Sigmoid colon (tissue), 7 donors: ENCODE results near the gene BAHCC1. TPM values are rescaled to one million over a fixed set of nuclear protein-coding genes. Genes with fewer than 3 reads are reported as not detected.

Source experiments
- DNase-seq: peaks from one replicate; pipeline ENCODE4 v3.0.0-alpha.2; 2019
- H3K27ac ChIP-seq, 4 donors: fragments of 200-600 bp; sonication (generic); one replicate each; pipeline ENCODE4 v1.5.1; 2016 to 2019; ENCODE audit warnings: mild to moderate bottlenecking in 1 of 4
- H3K27me3 ChIP-seq, 3 donors: fragments of 200-600 bp; sonication (generic); one replicate each; pipeline ENCODE4 v1.5.1; 2019; ENCODE audit warnings: mild to moderate bottlenecking in 1 of 3
- H3K36me3 ChIP-seq, 4 donors: fragments of 200-600 bp; sonication (generic); one replicate each; pipeline ENCODE4 v1.5.1; 2016 to 2019
- H3K4me1 ChIP-seq, 4 donors: fragments of 200-600 bp; sonication (generic); one replicate each; pipeline ENCODE4 v1.5.1; 2017 to 2019
- H3K4me3 ChIP-seq, 4 donors: fragments of 200-600 bp; sonication (generic); one replicate each; pipeline ENCODE4 v1.5.1; 2017 to 2019; ENCODE audit warnings: mild to moderate bottlenecking in 2 of 4, moderate library complexity in 1 of 4
- H3K9me3 ChIP-seq, 4 donors: fragments of 200-600 bp in 3 of 4; sonication (generic) in 3 of 4; one replicate each; pipeline versions ENCODE4 v1.5.1 to v1.6.1; 2013 to 2019
- CTCF ChIP-seq, 4 experiments: fragments of 450-650 bp in 3 of 4; fragments of 200-600 bp in 1 of 4; IDR thresholded peaks; one replicate each; pipeline ENCODE4 v1.5.1; 2016 to 2019; ENCODE audit warnings: antibody characterized with exemption in 4 of 4, mild to moderate bottlenecking in 3 of 4, moderate library complexity in 2 of 4
- EP300 ChIP-seq, 4 donors: sonication (generic); formaldehyde crosslinking; IDR thresholded peaks; one replicate each; pipeline ENCODE4 v1.6.1; 2017; ENCODE audit warnings: antibody characterized with exemption in 4 of 4
- POLR2A ChIP-seq, 2 donors: fragments of 450-650 bp; IDR thresholded peaks; one replicate each; pipeline ENCODE4 v1.6.1; 2016; ENCODE audit warnings: antibody characterized with exemption in 2 of 2, mild to moderate bottlenecking in 2 of 2, moderate library complexity in 2 of 2
- POLR2AphosphoS5 ChIP-seq, 4 donors: sonication (generic); formaldehyde crosslinking; IDR thresholded peaks; one replicate each; pipeline ENCODE4 v1.6.1; 2017; ENCODE audit warnings: antibody characterized with exemption in 4 of 4
- WGBS, 2 donors: extraction: QIAGEN DNeasy Blood & Tissue Kit; methylation state at CpG; one replicate each; pipeline ENCODE4 v1.1.7; 2013; 5-methylcytosine and 5-hydroxymethylcytosine counted together
- intact Hi-C: fragments of 100-400 bp; cut with DNase I; formaldehyde crosslinking; loops from one replicate; pipeline ENCODE4 v1.15.1; 2023
- polyA plus RNA-seq, 3 donors: library from polyadenylated mRNA; stranded (reverse); fragments of 200-250 nt; gene quantifications; one replicate each; pipeline ENCODE4 v1.2.3, GENCODE V29; 2013
- total RNA-seq, 4 donors: library from RNA; depleted of rRNA; stranded (reverse); fragments of >200 nt; gene quantifications; one replicate each; pipeline ENCODE4 v1.1.0, GENCODE V29; 2016
- donor health status: healthy with polysubstance abuse.
- donor health status: Bipolar disorder and iron deficiency.
- donor health status: healthy.

BAHCC1 gene
- total and polyA plus RNA-seq, 7 donors, result 1.8 to 18.6 (median 6.4) TPM

DNA sequence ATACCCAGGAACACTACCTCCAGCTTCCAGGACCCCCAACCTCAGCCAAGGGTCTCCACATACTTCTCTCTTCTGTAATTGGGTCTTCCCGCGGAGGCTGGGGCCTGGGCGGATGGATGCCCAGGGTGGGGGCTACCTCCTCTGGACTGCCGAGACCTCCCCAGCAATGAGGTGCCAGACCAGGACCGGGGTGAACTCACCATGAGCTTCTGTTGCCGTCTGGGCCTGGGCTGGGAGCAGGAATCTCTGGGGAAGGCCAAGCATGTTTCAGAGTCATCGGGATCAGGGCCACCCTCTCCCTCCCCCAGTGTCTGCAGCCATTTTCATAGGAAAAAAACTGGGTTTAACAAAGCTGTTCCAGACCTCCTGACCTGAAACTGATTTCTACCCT, 10.3 kb upstream of the BAHCC1 start:
- DNase-seq, result peak; percentile 69
- Histone ChIP-seq H3K9me3 (no peaks in the 10 kb centered on the region), H3K4me1 (peaks cover 0 to 45% (median 37%) of the 10 kb centered on the region in 4 donors), H3K4me3 (no peak overlapping the region), H3K27me3 (no peaks in the 10 kb centered on the region), H3K27ac (peak overlapping the region in 3 of 4 donors; percentile 93 to 99 (median 97)), H3K36me3 (no peaks in the 10 kb centered on the region)
- no peak for TF ChIP-seq CTCF (IDR thresholded peaks at IDR 0.05)
- TF ChIP-seq EP300 (IDR thresholded peaks at IDR 0.05), result no peak
- TF ChIP-seq POLR2AphosphoS5 (IDR thresholded peaks at IDR 0.05), result no peak
- TF ChIP-seq POLR2A (IDR thresholded peaks at IDR 0.05), result no peak
- 89 to 94% methylated on average over 7 of the region's 7 CpGs for WGBS, 2 donors
- intact Hi-C loops, result no loop called here

DNA sequence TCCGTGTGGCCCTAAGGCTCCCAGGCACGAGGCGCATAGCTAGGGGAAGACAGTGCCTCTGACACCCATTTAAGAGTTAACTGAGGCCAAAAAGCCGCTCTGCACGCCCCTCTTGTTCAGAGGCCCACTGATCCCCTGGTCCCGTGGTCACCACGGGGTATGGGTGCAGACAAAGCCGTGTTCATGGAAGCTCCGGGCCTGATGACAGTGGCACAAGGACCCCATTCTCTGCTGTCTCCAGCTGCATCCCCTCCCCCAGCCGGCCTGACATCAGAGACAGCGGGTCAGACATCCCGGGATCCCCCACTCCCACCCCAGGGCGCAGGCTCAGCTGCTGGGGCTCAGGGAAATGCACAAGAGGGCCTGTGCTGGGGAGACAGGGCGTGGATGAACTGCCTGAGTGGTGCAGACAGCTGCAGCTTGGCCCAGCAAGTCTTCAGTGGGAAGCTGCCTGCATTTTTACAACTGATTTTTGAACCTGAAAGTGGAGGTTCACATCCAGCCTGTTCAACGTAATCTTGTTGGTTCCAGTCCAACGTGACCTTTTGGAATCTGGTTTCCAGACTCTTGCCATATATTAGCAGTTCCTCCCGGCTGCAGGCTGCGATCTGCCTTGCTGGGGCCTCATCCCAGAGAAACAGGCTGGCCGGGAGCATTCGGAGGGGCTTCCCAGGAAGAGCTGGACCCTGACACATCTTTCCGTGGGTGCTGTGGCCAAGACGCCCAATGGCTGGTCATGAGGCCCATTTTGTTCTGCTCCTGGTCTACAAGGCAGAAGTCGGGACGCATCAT, 9.7 kb upstream of the BAHCC1 start:
- no peaks in the 10 kb centered on the region for H3K27me3 ChIP-seq
- intact Hi-C loops, result loop anchor here (2.0 kb wide), 2 partner anchors 19 to 39 kb away; no protein-coding TSS in a partner anchor
- peak overlapping the region; percentile 93 to 99 (median 98) for H3K27ac ChIP-seq
- TF ChIP-seq CTCF (IDR thresholded peaks at IDR 0.05) (no peak), POLR2AphosphoS5 (IDR thresholded peaks at IDR 0.05) (peak in 3 of 4 donors; percentile 11 to 37 (median 22)), POLR2A (IDR thresholded peaks at IDR 0.05) (no peak), EP300 (IDR thresholded peaks at IDR 0.05) (no peak)
- peaks cover 0 to 51% (median 39%) of the 10 kb centered on the region in 4 donors for H3K4me1 ChIP-seq
- no peaks in the 10 kb centered on the region for H3K36me3 ChIP-seq
- no peak overlapping the region for H3K4me3 ChIP-seq
- peak; percentile 74 for DNase-seq
- 56 to 79% methylated on average over 24 of the region's 24 CpGs for WGBS, 2 donors
- no peaks in the 10 kb centered on the region for H3K9me3 ChIP-seq

DNA sequence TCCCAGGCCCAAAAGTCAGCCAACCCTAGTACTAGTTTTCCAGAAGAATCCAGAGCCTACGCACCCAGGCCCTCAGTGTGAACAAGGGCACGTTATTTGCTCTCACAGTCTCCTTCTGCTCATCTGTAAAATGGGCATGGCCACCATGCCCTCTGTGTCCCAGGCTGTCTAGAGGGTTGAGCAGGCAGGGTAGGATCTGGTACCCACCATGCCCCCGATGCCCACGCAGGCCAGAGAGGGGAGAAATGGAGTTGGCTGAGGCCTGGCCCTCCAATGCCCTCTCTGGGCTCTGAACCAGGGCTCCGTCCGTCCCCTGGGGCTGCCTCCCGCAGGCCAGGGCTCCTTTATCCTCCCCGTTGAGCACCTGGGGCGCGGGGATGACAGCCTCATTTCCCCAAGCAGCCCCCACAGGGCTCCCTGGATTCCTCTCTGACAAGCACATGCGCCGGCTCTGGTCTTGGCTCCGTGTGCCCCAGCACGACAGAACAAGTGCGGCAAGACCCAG, 9.1 kb upstream of the BAHCC1 start:
- intact Hi-C loops, result loop anchor here (2.0 kb wide), 2 partner anchors 19 to 39 kb away; no protein-coding TSS in a partner anchor
- Histone ChIP-seq H3K36me3 (no peaks in the 10 kb centered on the region), H3K27me3 (no peaks in the 10 kb centered on the region), H3K9me3 (no peaks in the 10 kb centered on the region), H3K4me1 (peaks cover 0 to 58% (median 44%) of the 10 kb centered on the region in 4 donors), H3K4me3 (peak overlapping the region; percentile 66 to 87 (median 75)), H3K27ac (peak overlapping the region; percentile 93 to 99 (median 98))
- WGBS, 2 donors, result 32 to 45% methylated on average over 15 of the region's 15 CpGs
- TF ChIP-seq EP300 (IDR thresholded peaks at IDR 0.05) (no peak), CTCF (IDR thresholded peaks at IDR 0.05) (no peak), POLR2AphosphoS5 (IDR thresholded peaks at IDR 0.05) (no peak), POLR2A (IDR thresholded peaks at IDR 0.05) (no peak)
- peak; percentile 83 for DNase-seq

GRCh38 chr17:81386646-81387099, 8.6 kb upstream of the BAHCC1 start:
- Histone ChIP-seq H3K27ac (peak overlapping the region; percentile 93 to 99 (median 98)), H3K9me3 (no peaks in the 10 kb centered on the region), H3K4me3 (peak overlapping the region; percentile 66 to 87 (median 75)), H3K36me3 (no peaks in the 10 kb centered on the region), H3K4me1 (peaks cover 0 to 63% (median 49%) of the 10 kb centered on the region in 4 donors), H3K27me3 (no peaks in the 10 kb centered on the region)
- no peak for TF ChIP-seq POLR2A (IDR thresholded peaks at IDR 0.05)
- TF ChIP-seq CTCF (IDR thresholded peaks at IDR 0.05), result no peak
- no peak for TF ChIP-seq POLR2AphosphoS5 (IDR thresholded peaks at IDR 0.05)
- TF ChIP-seq EP300 (IDR thresholded peaks at IDR 0.05), result no peak
- intact Hi-C loops, result loop anchor here (2.0 kb wide), 2 partner anchors 20 to 40 kb away; no protein-coding TSS in a partner anchor
- WGBS, 2 donors, result 1% methylated on average over 60 of the region's 60 CpGs
- no peak for DNase-seq
